GM18868 (cell line): ENCODE results near the gene ACO2.
"Not testable (repeated sequence)": the region's sequence is repeated elsewhere in the genome, so short reads cannot be mapped to it uniquely, and the experiment has no call there.

Experiments
- ATAC-seq: cut with Tn5 transposase; IDR thresholded peaks from one replicate; pipeline ENCODE4 v1.9.1; 2021; ENCODE audit warnings: mild to moderate bottlenecking, moderate library complexity; ENCODE audit not compliant: unreplicated experiment

Gene ACO2

GRCh38 chr22:41563051-41563711, 94.3 kb downstream of the ACO2 start:
- no peak for ATAC-seq

GRCh38 chr22:41564563-41564962, 95.6 kb downstream of the ACO2 start:
- ATAC-seq: no peak

GRCh38 chr22:41565403-41566054, 96.6 kb downstream of the ACO2 start:
- no peak for ATAC-seq

GRCh38 chr22:41567512-41567768, 98.5 kb downstream of the ACO2 start:
- ATAC-seq: no peak

GRCh38 chr22:41568811-41569210, 99.9 kb downstream of the ACO2 start:
- ATAC-seq: no peak

GRCh38 chr22:41570221-41570620, 101.3 kb downstream of the ACO2 start:
- no peak for ATAC-seq

GRCh38 chr22:41571786-41572185, 102.9 kb downstream of the ACO2 start:
- ATAC-seq: no peak

- not testable (repeated sequence) for ATAC-seq
Observed at GRCh38 chr22:41572305-41572704, 103.4 kb downstream of the ACO2 start.

- ATAC-seq: no peak
Observed at GRCh38 chr22:41573677-41574076, 104.8 kb downstream of the ACO2 start.

- no peak for ATAC-seq
Observed at GRCh38 chr22:41574847-41575381, 106.0 kb downstream of the ACO2 start.

GRCh38 chr22:41575533-41575932, 106.6 kb downstream of the ACO2 start:
- no peak for ATAC-seq

- no peak for ATAC-seq
Observed at GRCh38 chr22:41576877-41577276, 108.0 kb downstream of the ACO2 start.

- ATAC-seq: no peak
Observed at GRCh38 chr22:41578114-41578513, 109.2 kb downstream of the ACO2 start.
